HepG2 (cell line): ENCODE data around the gene SEMA4A.
A peak's percentile ranks its signal among the peaks of the same experiment; 100 is the strongest.
"Not testable (repeated sequence)": the region's sequence is repeated elsewhere in the genome, so short reads cannot be mapped to it uniquely, and the experiment has no call there.

Experiments
- HMG20A ChIP-seq: IDR thresholded peaks from 2 replicates; pipeline ENCODE4 v1.6.1; 2016; ENCODE audit warnings: borderline replicate concordance
- JUND ChIP-seq: sonication (generic); formaldehyde crosslinking; IDR thresholded peaks from 2 replicates; pipeline ENCODE4 v1.8.0; 2022; ENCODE audit warnings: mild to moderate bottlenecking, missing genetic modification reagents
- POLR2A ChIP-seq, 2 experiments: IDR thresholded peaks; 2 replicates each; pipeline ENCODE4 v1.6.1; 2011; ENCODE audit warnings: low read depth in 2 of 2, low read length in 2 of 2, mild to moderate bottlenecking in 1 of 2, moderate library complexity in 1 of 2; ENCODE audit not compliant: insufficient read depth in 1 of 2
- POLR2AphosphoS5 ChIP-seq: IDR thresholded peaks from 2 replicates; pipeline ENCODE4 v1.6.1; 2012; ENCODE audit warnings: low read depth, low read length
- RAD51 ChIP-seq: fragments of 450-650 bp; IDR thresholded peaks from 2 replicates; pipeline ENCODE4 v1.6.1; 2016; ENCODE audit warnings: borderline replicate concordance
- UBTF ChIP-seq: sonication (generic); formaldehyde crosslinking; IDR thresholded peaks from 2 replicates; pipeline ENCODE4 v1.4.0; 2020; ENCODE audit warnings: mild to moderate bottlenecking, missing genetic modification reagents
- ZNF205 ChIP-seq: IDR thresholded peaks from 2 replicates; pipeline ENCODE4 v1.6.1; 2018; ENCODE audit warnings: missing biosample characterization, missing genetic modification reagents
- ZNF235 ChIP-seq: sonication (generic); formaldehyde crosslinking; IDR thresholded peaks from 2 replicates; pipeline ENCODE4 v1.8.1; 2023; ENCODE audit warnings: mild to moderate bottlenecking, missing genetic modification reagents, borderline replicate concordance
- ZNF446 ChIP-seq: sonication (generic); formaldehyde crosslinking; IDR thresholded peaks from 2 replicates; pipeline ENCODE4 v1.5.0; 2020; ENCODE audit warnings: mild to moderate bottlenecking, missing genetic modification reagents
- ZNF510 ChIP-seq: sonication (generic); formaldehyde crosslinking; IDR thresholded peaks from 2 replicates; pipeline ENCODE4 v1.4.0; 2020; ENCODE audit warnings: low read depth, mild to moderate bottlenecking, missing genetic modification reagents

- not testable (repeated sequence) for TF ChIP-seq UBTF (CRISPR knock-in tag); ZNF510 (CRISPR knock-in tag); JUND; ZNF235 (CRISPR knock-in tag); RAD51; ZNF205 (CRISPR knock-in tag); ZNF446 (CRISPR knock-in tag); POLR2AphosphoS5; POLR2A (IDR thresholded peaks at IDR 0.05; ENCODE audit: insufficient read depth in 1 of 2, low read depth in 2 of 2, low read length in 2 of 2)
- TF ChIP-seq HMG20A (CRISPR knock-in tag), result 0 out of 2 replicates have a peak, but pooled peaks have one; percentile 41
Observed at GRCh38 chr1:156186347-156187177, 33.2 kb downstream of the SEMA4A start.
